HG03575 (cell line): Measurements from ENCODE around the gene GYG2.
"Not testable (repeated sequence)": the region's sequence is repeated elsewhere in the genome, so short reads cannot be mapped to it uniquely, and the experiment has no call there.

Experiments
- ATAC-seq: cut with Tn5 transposase; IDR thresholded peaks from one replicate; pipeline ENCODE4 v1.9.1; 2021; ENCODE audit not compliant: unreplicated experiment, insufficient number of reproducible peaks, low FRiP score; ENCODE audit errors: extremely low read depth

GYG2 gene

GRCh38 chrX:2894885-2895292, 66.2 kb downstream of the GYG2 start:
- no peak for ATAC-seq

GRCh38 chrX:2897311-2897689, 68.6 kb downstream of the GYG2 start:
- no peak for ATAC-seq

DNA sequence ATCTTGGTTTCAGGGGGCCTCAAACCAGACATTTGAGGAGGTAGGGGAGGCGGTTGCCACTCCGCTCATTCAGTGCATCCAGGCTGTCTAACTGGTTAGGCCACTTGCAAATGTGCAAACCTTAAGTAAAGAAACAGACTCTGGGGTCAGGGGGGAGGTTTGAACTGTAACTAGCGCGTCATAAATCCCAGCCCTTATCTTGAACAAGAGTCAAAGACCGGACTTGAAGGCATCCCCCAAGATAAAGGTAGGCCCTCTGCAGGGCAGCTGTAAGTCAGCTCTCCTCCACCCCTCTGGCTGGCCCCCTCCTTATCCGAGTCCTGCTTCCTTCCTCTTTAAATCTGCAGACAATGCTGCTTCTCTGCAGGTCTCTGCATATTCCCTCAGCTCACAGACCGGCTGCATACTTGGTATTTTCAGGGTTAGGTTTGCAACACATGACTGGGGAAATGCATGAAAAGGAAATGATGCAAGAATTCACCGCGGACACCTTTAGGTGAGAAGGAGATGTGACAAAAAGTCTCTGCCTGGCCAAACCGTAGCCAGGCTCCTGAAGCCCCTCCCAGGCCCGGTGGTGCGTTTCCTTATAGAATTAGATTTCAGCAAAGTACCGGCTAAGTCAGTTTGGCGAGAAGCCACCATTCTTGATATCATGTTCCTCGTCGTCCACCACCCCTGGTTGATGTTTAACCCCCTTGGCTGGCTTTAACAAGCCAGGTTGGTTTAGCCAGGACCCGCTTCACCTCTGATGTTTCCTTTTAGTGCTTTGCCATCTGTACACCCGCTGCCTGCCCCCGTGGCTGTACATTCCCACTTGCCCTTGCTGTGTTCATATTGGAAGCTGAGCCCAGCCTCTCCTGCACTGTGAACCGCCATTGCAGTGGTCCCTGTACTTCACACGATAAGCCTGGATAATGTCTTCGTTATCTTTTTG, 69.2 kb downstream of the GYG2 start:
- not testable (repeated sequence) for ATAC-seq

GRCh38 chrX:2898846-2899512, 70.2 kb downstream of the GYG2 start:
- ATAC-seq = no peak

DNA sequence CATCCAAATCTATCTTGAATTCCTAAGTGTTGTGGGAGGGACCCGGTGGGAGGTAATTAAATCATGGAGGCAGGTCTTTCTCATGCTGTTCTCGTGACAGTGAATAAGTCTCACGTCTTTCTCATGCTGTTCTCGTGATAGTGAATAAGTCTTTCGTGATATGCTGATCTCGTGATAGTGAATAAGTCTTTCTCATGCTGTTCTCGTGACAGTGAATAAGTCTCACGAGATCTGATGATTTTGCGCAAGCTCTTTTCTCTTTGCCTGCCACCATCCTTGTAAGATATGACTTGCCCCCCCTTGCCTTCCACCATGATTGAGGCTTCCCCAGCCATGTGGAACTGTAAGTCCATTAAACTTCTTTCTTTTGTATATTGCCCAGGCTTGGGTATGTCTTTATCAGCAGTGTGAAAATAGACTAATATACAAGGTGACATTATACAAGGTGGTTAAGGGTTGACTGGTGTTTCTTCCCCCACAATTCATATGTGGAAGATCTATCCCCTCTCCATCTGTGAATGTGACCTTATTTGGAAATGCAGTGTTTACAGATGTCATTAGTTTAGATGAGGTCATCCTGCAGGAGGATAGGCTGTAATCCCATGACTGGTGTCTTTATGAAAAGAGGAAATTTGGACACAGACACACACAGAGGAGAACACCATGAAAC, 72.8 kb downstream of the GYG2 start:
- no peak for ATAC-seq

- ATAC-seq = no peak
These were observed 74.1 kb downstream of the GYG2 start for GRCh38 chrX:2902841-2903240.

GRCh38 chrX:2903366-2903765, 74.6 kb downstream of the GYG2 start:
- ATAC-seq = no peak

- no peak for ATAC-seq
These were observed 78.6 kb downstream of the GYG2 start for GRCh38 chrX:2907295-2907694.

DNA sequence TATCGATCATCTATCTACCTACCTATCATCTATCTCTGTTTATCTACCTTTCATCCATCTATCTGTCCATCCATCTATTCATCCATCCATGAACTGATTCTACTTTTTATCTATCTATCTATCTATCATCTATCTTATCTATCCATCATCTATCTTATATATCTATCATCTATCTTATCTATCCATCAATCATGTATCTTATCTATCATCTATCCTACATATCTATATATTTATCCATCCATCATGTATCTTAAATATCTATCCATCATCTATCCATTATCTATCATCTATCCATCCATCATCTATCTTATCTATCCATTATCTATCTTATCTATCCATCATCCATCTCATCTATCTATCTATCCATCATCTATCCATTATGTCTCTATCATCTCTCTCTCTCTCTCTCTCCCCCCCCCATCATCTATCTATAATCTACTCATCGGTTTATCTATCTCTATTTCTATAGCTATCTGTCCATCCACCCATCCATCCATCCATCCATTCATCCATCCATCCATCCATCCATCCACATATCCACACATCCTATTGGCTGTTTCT, 79.5 kb downstream of the GYG2 start:
- no peak for ATAC-seq

GRCh38 chrX:2910109-2910508, 81.4 kb downstream of the GYG2 start:
- no peak for ATAC-seq

- ATAC-seq = no peak
These were observed 84.4 kb downstream of the GYG2 start for GRCh38 chrX:2913118-2913517.

- ATAC-seq = no peak
These were observed 89.0 kb downstream of the GYG2 start for GRCh38 chrX:2917767-2918166.

- no peak for ATAC-seq
These were observed 92.5 kb downstream of the GYG2 start for GRCh38 chrX:2921193-2921592.

GRCh38 chrX:2921750-2922149, 93.0 kb downstream of the GYG2 start:
- ATAC-seq = no peak

- no peak for ATAC-seq
These were observed 95.4 kb downstream of the GYG2 start for GRCh38 chrX:2924151-2924550.

DNA sequence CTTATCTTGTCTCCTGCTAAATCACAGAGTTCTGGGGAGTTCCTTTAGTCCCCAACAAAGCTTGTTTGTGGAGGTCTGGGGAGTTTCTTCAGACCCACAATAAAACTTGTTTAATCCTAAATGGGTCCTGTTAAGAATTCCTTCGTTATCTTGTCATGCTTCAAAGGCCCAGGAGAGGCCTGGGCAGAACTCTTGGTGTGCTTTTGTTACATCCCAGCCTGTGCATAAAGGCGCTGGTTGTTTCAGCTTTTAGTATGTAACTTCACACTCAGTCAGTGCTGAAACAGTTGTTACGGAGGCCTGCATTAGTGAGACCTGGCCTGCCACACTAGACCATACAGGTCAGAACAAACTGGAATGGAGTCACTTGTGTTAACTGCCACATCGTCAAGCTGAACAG, 97.5 kb downstream of the GYG2 start:
- ATAC-seq = not testable (repeated sequence)

GRCh38 chrX:2926664-2927275, 98.0 kb downstream of the GYG2 start:
- ATAC-seq = no peak

GRCh38 chrX:2928191-2928582, 99.5 kb downstream of the GYG2 start:
- ATAC-seq = no peak
